SK-N-SH treated with all-trans-retinoic acid at 6 μM for 48 hours (cell line): ENCODE data around the gene ETAA1.

ENCODE experiments used
- CSDC2 ChIP-seq: fragments of 250-450 bp; sonication (Bioruptor Pico); IDR thresholded peaks from 2 replicates; pipeline ENCODE4 v1.5.0; 2020; ENCODE audit warnings: mild to moderate bottlenecking, moderate library complexity
- RARB ChIP-seq: fragments of 250-450 bp; sonication (Bioruptor Pico); IDR thresholded peaks from 2 replicates; pipeline ENCODE4 v1.8.0; 2021; ENCODE audit warnings: mild to moderate bottlenecking, moderate library complexity
- TF ChIP-seq, protein P1 (sequence below): fragments of 250-450 bp; sonication (Bioruptor Pico); IDR thresholded peaks from 2 replicates; pipeline ENCODE4 v1.5.0; 2020; ENCODE audit warnings: mild to moderate bottlenecking, moderate library complexity

DNA sequence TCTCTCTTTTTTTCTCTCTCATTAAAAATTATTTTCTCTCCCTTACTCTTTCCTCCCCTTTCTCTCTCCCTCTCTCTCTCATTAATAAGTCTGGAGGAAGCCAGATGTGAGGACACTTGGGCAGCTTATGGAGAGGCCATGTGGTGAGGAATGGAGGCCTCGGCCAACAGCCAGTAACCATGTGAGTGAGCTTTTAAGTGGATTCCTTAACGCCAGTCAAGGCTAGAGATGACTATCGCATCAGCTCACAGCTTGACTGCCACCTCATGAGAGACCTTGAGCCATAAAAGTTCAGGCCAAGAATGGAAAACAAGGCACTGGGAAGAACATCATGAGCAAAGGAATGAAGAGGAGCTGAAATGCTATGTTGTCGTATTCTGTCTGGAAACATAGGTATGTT, 39.1 kb downstream of the ETAA1 start:
- no peak for TF ChIP-seq CSDC2 (CRISPR knock-in tag)
- TF ChIP-seq RARB: no peak
- TF ChIP-seq, protein P1, sequence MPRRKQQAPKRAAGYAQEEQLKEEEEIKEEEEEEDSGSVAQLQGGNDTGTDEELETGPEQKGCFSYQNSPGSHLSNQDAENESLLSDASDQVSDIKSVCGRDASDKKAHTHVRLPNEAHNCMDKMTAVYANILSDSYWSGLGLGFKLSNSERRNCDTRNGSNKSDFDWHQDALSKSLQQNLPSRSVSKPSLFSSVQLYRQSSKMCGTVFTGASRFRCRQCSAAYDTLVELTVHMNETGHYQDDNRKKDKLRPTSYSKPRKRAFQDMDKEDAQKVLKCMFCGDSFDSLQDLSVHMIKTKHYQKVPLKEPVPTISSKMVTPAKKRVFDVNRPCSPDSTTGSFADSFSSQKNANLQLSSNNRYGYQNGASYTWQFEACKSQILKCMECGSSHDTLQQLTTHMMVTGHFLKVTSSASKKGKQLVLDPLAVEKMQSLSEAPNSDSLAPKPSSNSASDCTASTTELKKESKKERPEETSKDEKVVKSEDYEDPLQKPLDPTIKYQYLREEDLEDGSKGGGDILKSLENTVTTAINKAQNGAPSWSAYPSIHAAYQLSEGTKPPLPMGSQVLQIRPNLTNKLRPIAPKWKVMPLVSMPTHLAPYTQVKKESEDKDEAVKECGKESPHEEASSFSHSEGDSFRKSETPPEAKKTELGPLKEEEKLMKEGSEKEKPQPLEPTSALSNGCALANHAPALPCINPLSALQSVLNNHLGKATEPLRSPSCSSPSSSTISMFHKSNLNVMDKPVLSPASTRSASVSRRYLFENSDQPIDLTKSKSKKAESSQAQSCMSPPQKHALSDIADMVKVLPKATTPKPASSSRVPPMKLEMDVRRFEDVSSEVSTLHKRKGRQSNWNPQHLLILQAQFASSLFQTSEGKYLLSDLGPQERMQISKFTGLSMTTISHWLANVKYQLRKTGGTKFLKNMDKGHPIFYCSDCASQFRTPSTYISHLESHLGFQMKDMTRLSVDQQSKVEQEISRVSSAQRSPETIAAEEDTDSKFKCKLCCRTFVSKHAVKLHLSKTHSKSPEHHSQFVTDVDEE (CRISPR knock-in tag): no peak
